M059J (cell line): ENCODE measurements around the gene LIPT2. TPM values are rescaled to one million over a fixed set of nuclear protein-coding genes. Genes with fewer than 3 reads are reported as not detected.
A peak's percentile ranks its signal among the peaks of the same experiment; 100 is the strongest.
"Not testable (repeated sequence)": the region's sequence is repeated elsewhere in the genome, so short reads cannot be mapped to it uniquely, and the experiment has no call there.

Experiments used
- DNase-seq: peaks from one replicate; pipeline ENCODE4 v3.0.0-alpha.2; 2012; ENCODE audit warnings: low read depth
- total RNA-seq: library from RNA; depleted of rRNA; stranded (reverse); fragments of >200 nt; shearing (Covaris generic); gene quantifications from 2 replicates; pipeline ENCODE4 v1.2.3, GENCODE V29; 2014; rRNA removed

LIPT2 gene
- 5.3 and 8.9 TPM in 2 replicates for total RNA-seq

- peak; percentile 98 for DNase-seq
Measured at GRCh38 chr11:74492974-74493790, at the start of gene LIPT2. Gene LIPT2, minus strand, starts transcription at chr11:74493724. Its CDS starts 21 bp downstream, at chr11:74493703.

DNA sequence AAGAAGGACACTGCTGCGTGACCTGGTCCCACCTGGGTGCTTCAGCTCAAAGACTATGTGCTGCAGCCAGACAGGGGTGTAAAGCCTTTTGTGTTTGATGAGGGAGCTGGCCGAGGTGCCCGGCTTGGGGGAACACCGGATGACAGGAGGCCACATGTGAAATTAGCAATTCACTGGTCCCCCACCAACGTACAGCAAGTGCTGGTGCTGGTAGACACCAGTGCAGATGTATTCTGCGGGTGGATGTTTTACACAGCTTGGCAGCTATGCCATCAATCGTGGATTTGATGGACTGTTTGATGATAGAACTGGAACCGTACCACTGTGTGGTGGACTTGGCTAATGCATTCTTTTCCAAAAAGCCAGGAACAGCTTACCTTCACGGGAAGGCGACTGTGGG, 47.9 kb upstream of the LIPT2 start:
- DNase-seq, result no peak

DNA sequence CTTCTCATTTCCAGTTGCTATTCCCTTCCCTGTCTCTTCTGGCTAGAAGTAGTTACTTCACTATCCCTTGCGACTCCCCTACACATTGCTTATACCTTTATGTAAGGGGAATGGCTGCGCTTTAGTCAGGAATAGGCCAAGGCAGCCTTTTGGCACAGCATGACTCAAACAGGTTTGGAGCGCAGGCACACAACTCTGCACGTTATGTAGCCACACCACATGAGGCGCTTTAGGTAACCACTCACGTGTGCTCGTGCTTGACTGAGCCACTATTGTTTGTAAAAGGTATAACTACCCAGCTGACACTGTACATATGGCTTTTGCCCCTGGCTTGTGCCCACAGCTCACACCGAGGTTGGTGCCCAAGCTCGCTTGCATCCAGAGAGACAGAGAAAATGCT, 46.7 kb upstream of the LIPT2 start:
- no peak for DNase-seq

GRCh38 chr11:74538680-74539079, 45.2 kb upstream of the LIPT2 start:
- peak; percentile 6 for DNase-seq

- peak; percentile 6 for DNase-seq
Measured at GRCh38 chr11:74535371-74536160, 42.0 kb upstream of the LIPT2 start.

- DNase-seq, result not testable (repeated sequence)
Measured at GRCh38 chr11:74534946-74535275, 41.4 kb upstream of the LIPT2 start.

GRCh38 chr11:74534216-74534945, 40.9 kb upstream of the LIPT2 start:
- DNase-seq, result no peak

DNA sequence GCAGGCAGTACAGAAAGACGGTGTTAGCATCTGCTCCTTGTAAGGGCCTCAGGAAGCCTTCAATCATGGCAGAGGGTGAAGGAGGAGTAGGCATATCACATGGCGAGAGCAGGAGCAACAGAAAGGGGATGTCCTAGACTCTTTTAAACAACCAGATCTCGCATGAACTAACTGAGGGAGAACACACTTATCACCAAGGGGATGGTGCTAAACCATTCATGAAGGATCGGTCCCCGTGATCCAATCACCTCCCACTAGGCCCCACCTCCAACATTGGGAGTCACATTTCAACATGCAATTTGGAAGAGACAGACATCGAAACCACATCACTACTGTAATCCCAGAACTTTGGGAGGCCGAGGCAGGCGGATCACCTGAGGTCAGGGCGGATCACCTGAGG, 39.9 kb upstream of the LIPT2 start:
- no peak for DNase-seq

- no peak for DNase-seq
Measured at GRCh38 chr11:74532501-74533246, 39.1 kb upstream of the LIPT2 start.

GRCh38 chr11:74524978-74525377, 31.5 kb upstream of the LIPT2 start:
- no peak for DNase-seq

GRCh38 chr11:74524501-74524900, 31.0 kb upstream of the LIPT2 start:
- DNase-seq, result no peak

- peak; percentile 26 for DNase-seq
Measured at GRCh38 chr11:74522776-74523175, 29.3 kb upstream of the LIPT2 start.

- no peak for DNase-seq
Measured at GRCh38 chr11:74521666-74522252, 28.2 kb upstream of the LIPT2 start.

DNA sequence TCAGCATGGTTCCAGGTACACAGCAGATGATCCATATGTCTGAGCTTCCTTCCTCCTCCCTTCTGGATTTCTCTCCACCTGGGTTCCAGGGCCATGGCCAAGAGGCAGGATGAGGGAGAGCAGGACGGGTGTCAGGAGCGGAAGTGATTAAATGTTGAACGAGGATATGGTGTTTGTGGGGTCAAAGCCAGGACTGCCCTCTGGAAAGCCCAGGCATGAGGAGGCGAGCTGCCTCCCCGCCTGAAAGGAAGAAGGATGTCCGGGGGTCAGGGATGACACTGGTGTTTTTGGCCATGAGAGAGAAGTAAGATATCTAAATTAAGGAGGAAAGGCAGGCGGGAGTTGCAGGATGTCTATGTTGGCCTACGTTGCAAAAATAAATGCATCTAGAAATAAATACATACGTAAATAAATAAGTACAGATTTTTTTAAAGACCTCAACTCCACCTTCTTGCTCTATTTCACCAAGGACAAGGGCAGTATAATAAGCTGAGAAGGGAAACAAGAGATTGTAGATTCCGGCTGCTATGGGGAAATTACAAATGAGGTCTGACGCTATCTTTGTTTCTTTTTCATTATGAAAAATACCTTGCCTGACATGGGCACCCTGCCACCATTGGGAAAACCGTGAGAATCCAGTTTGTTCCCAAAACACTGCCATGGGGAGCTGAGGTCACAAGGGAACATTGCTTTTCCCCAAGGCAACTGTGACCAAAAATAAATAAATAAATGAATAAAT, 27.6 kb upstream of the LIPT2 start:
- peak; percentile 27 for DNase-seq

- no peak for DNase-seq
Measured at GRCh38 chr11:74520316-74520715, 26.8 kb upstream of the LIPT2 start.

DNA sequence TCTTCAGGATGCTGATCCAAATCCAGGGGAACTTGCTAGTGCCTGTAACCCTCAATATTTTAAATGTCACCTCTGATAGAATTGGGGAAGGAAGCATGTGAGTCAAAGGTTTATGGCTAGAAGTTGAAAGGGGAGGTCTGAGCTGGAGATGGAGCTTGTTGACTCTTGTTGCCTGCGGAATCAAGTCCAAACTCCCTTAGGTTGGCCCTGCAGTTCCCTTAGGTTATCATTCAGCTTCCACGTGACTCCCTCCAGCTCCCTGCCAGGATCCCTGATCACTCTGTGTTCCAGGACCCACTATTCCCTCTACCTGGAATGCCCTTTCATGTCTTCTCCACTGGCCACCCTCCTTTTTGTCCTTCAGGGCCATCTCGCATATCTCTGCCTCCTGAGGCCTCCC, 26.2 kb upstream of the LIPT2 start:
- DNase-seq, result no peak

DNA sequence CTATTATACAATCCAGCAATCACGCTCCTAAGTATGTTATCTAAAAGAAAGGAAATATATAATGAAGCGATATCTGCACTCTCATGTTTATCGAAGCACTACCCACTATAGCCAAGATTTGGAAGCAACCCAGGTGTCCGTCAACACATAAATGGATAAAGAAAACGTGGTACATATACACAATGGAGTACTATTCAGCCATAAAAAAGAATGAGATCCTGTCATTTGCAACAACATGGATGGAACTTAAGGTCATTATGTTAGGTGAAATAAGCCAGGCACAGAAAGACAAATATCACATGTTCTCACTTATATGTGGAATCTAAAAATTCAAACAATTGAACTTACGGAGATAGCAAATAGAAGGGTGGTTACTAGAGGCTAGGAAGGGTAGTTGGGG, 24.1 kb upstream of the LIPT2 start:
- not testable (repeated sequence) for DNase-seq

- DNase-seq, result no peak
Measured at GRCh38 chr11:74507582-74507981, 14.1 kb upstream of the LIPT2 start.

- DNase-seq, result peak; percentile 25
Measured at GRCh38 chr11:74506823-74507222, 13.3 kb upstream of the LIPT2 start.

GRCh38 chr11:74505911-74506310, 12.4 kb upstream of the LIPT2 start:
- no peak for DNase-seq
